Endothelial cell of umbilical vein (primary cell): Measurements from ENCODE around the gene CUBN.

Experiments
- FOS ChIP-seq: IDR thresholded peaks from 2 replicates; pipeline ENCODE4 v1.6.1; 2011; ENCODE audit warnings: mild to moderate bottlenecking, low read length, moderate library complexity, borderline replicate concordance; ENCODE audit not compliant: insufficient read depth
- POLR2A ChIP-seq: IDR thresholded peaks from 2 replicates; pipeline ENCODE4 v1.6.1; 2012; ENCODE audit warnings: low read depth, mild to moderate bottlenecking, control low read depth, low read length
- TF ChIP-seq, protein P1 (sequence below), 2 donors: IDR thresholded peaks; 1 replicate in 1 of 2; 2 replicates in 1 of 2; pipeline ENCODE4 v1.5.1; 2011; ENCODE audit warnings: low read length in 2 of 2, mild to moderate bottlenecking in 2 of 2, moderate library complexity in 2 of 2, control low read depth in 1 of 2, inconsistent platforms in 1 of 2, low read depth in 1 of 2; ENCODE audit not compliant: insufficient read depth in 1 of 2; ENCODE audit errors: extremely low read depth in 1 of 2

DNA sequence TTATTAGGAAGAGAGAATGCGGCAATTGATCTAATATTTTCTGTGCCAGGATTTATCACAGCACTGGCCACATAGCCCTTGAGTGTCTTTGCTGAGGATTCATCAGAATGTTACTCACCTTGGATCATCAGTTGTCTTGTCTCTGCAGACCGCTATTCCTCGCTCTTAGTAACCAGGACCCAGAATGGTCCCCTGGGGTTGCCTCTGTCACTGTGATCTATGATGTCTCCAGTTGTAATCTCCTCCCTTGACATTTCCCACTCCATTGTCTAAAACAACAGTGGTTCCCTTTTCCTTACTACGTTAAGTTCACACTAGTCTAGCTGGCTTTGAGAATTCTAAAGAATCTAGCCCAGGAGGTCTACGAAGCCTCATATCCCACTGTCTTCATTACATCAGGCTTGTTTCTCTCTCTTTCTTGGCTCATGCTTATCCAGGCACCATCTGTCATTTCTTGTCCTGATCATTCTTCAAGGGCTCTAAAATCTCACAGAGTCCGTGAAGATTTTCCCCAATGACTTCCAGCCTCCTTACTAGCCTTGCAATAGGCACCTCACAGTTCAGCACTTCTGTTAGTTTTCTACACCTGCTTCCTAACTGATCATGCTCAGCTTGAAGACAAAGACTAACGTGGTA lies 125.8 kb downstream of the CUBN start:
- TF ChIP-seq FOS (no peak), POLR2A (no peak)
- TF ChIP-seq, protein P1, sequence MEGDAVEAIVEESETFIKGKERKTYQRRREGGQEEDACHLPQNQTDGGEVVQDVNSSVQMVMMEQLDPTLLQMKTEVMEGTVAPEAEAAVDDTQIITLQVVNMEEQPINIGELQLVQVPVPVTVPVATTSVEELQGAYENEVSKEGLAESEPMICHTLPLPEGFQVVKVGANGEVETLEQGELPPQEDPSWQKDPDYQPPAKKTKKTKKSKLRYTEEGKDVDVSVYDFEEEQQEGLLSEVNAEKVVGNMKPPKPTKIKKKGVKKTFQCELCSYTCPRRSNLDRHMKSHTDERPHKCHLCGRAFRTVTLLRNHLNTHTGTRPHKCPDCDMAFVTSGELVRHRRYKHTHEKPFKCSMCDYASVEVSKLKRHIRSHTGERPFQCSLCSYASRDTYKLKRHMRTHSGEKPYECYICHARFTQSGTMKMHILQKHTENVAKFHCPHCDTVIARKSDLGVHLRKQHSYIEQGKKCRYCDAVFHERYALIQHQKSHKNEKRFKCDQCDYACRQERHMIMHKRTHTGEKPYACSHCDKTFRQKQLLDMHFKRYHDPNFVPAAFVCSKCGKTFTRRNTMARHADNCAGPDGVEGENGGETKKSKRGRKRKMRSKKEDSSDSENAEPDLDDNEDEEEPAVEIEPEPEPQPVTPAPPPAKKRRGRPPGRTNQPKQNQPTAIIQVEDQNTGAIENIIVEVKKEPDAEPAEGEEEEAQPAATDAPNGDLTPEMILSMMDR (IDR thresholded peaks at IDR 0.05; ENCODE audit: extremely low read depth in 1 of 2, insufficient read depth in 1 of 2, low read depth in 1 of 2, low read length in 2 of 2) = no peak
